Fibroblast of the aortic adventitia (primary cell): ENCODE results near the gene CCDC85B. TPM values are rescaled to one million over a fixed set of nuclear protein-coding genes. Genes with fewer than 3 reads are reported as not detected.

Experiments
- DNase-seq: peaks from one replicate; pipeline ENCODE4 v3.0.0-alpha.2; 2010; ENCODE audit warnings: low read depth
- H3K4me3 ChIP-seq: 2 replicates; pipeline ENCODE4 v1.5.1; 2011; ENCODE audit warnings: low read depth, mild to moderate bottlenecking, control low read depth, low read length, moderate library complexity
- CTCF ChIP-seq: IDR thresholded peaks from 2 replicates; pipeline ENCODE4 v1.5.1; 2011; ENCODE audit warnings: mild to moderate bottlenecking, low read length, control low read depth, inconsistent platforms; ENCODE audit not compliant: insufficient read depth
- total RNA-seq: library from RNA; depleted of rRNA; stranded (reverse); fragments of >200 nt; gene quantifications from 2 replicates; pipeline ENCODE4 v1.2.3, GENCODE V29; 2012; ENCODE audit warnings: low replicate concordance

CCDC85B gene
- total RNA-seq, 1 donor: 75.0 TPM

GRCh38 chr11:65849771-65850216 is 40.7 kb upstream of the CCDC85B start:
- no peak for TF ChIP-seq CTCF
- H3K4me3 ChIP-seq: no peak overlapping the region
- DNase-seq: no peak

- no peak overlapping the region for H3K4me3 ChIP-seq
- no peak for DNase-seq
- no peak for TF ChIP-seq CTCF
Observed at GRCh38 chr11:65850217-65851082, 40.0 kb upstream of the CCDC85B start.

- no peak for DNase-seq
- TF ChIP-seq CTCF: peak; percentile 50
Observed at GRCh38 chr11:65851083-65851579, 39.3 kb upstream of the CCDC85B start.

GRCh38 chr11:65851811-65852507 is 38.5 kb upstream of the CCDC85B start:
- TF ChIP-seq CTCF: no peak
- no peak overlapping the region for H3K4me3 ChIP-seq
- DNase-seq: no peak

More at GRCh38 chr11:65851083-65851579, 39.3 kb upstream of the CCDC85B start:
- no peak overlapping the region for H3K4me3 ChIP-seq

- TF ChIP-seq CTCF: no peak
- no peak for DNase-seq
- no peak overlapping the region for H3K4me3 ChIP-seq
Observed at GRCh38 chr11:65852508-65853245, 37.8 kb upstream of the CCDC85B start.

- no peak overlapping the region for H3K4me3 ChIP-seq
- TF ChIP-seq CTCF: no peak
- DNase-seq: no peak
Observed at GRCh38 chr11:65853246-65853979, 37.1 kb upstream of the CCDC85B start.
